H9 (cell line): Measurements from ENCODE around the gene EDC3. TPM values are rescaled to one million over a fixed set of nuclear protein-coding genes. Genes with fewer than 3 reads are reported as not detected.

Experiments
- DNase-seq: peaks from one replicate; pipeline ENCODE4 v3.0.0-alpha.2; 2017
- H2AFZ ChIP-seq: one replicate; pipeline ENCODE4 v1.6.1; 2013; ENCODE audit warnings: mild to moderate bottlenecking, low read length, control low read depth, moderate library complexity
- H2AK5ac ChIP-seq: 2 replicates; pipeline ENCODE4 v1.6.1; 2013; ENCODE audit warnings: low read length, control low read depth, mixed read lengths; ENCODE audit not compliant: insufficient read length
- H2BK120ac ChIP-seq: one replicate; pipeline ENCODE4 v1.6.1; 2013; ENCODE audit warnings: low read depth, mild to moderate bottlenecking, low read length, control low read depth, inconsistent platforms; ENCODE audit not compliant: poor library complexity, severe bottlenecking
- H2BK12ac ChIP-seq: 2 replicates; pipeline ENCODE4 v1.6.1; 2013; ENCODE audit warnings: low read length, control low read depth, mixed read lengths, low read depth; ENCODE audit not compliant: insufficient read length
- H2BK15ac ChIP-seq: 2 replicates; pipeline ENCODE4 v1.6.1; 2013; ENCODE audit warnings: low read depth, low read length, control low read depth
- H2BK20ac ChIP-seq: one replicate; pipeline ENCODE4 v1.6.1; 2013; ENCODE audit warnings: low read depth, mild to moderate bottlenecking, low read length, control low read depth, inconsistent platforms; ENCODE audit not compliant: poor library complexity, severe bottlenecking
- H2BK5ac ChIP-seq: 2 replicates; pipeline ENCODE4 v1.6.1; 2013; ENCODE audit warnings: low read length, control low read depth, mixed read lengths; ENCODE audit not compliant: insufficient read length
- H3K14ac ChIP-seq: 2 replicates; pipeline ENCODE4 v1.6.1; 2013; ENCODE audit warnings: low read length, control low read depth; ENCODE audit not compliant: insufficient read depth
- H3K18ac ChIP-seq: 2 replicates; pipeline ENCODE4 v1.6.1; 2013; ENCODE audit warnings: low read depth, mild to moderate bottlenecking, mixed read lengths, low read length, control low read depth; ENCODE audit not compliant: insufficient read length
- H3K23ac ChIP-seq: 2 replicates; pipeline ENCODE4 v1.6.1; 2013; ENCODE audit warnings: low read length, control low read depth, mixed read lengths, low read depth; ENCODE audit not compliant: insufficient read length
- H3K23me2 ChIP-seq: 2 replicates; pipeline ENCODE4 v1.6.1; 2013; ENCODE audit warnings: low read depth, mild to moderate bottlenecking, mixed read lengths, low read length, control low read depth; ENCODE audit not compliant: insufficient read length, poor library complexity, severe bottlenecking
- H3K27ac ChIP-seq: 2 replicates; pipeline ENCODE4 v1.5.1; 2013; ENCODE audit warnings: low read length, control low read depth, mixed read lengths, low read depth; ENCODE audit not compliant: insufficient read length
- H3K27me3 ChIP-seq: 2 replicates; pipeline ENCODE4 v1.6.1; 2013; ENCODE audit warnings: low read length, control low read depth, inconsistent platforms; ENCODE audit not compliant: insufficient read depth
- H3K4ac ChIP-seq: 2 replicates; pipeline ENCODE4 v1.6.1; 2013; ENCODE audit warnings: low read depth, mild to moderate bottlenecking, control low read depth, inconsistent platforms, low read length, moderate library complexity
- H3K4me1 ChIP-seq: 2 replicates; pipeline ENCODE4 v1.6.1; 2013; ENCODE audit warnings: low read length, control low read depth, inconsistent platforms; ENCODE audit not compliant: insufficient read depth
- H3K4me2 ChIP-seq: 2 replicates; pipeline ENCODE4 v1.6.1; 2013; ENCODE audit warnings: low read length, control low read depth, mixed read lengths; ENCODE audit not compliant: insufficient read length, insufficient read depth
- H3K56ac ChIP-seq: 2 replicates; pipeline ENCODE4 v1.6.1; 2013; ENCODE audit warnings: low read depth, mild to moderate bottlenecking, mixed read lengths, low read length, control low read depth; ENCODE audit not compliant: insufficient read length
- H3K79me1 ChIP-seq: 2 replicates; pipeline ENCODE4 v1.6.1; 2013; ENCODE audit warnings: low read depth, mild to moderate bottlenecking, moderate library complexity, low read length, control low read depth, inconsistent platforms; ENCODE audit not compliant: insufficient read depth, poor library complexity, severe bottlenecking
- H3K79me2 ChIP-seq: 2 replicates; pipeline ENCODE4 v1.6.1; 2013; ENCODE audit warnings: low read length, control low read depth, inconsistent platforms; ENCODE audit not compliant: insufficient read depth
- H3K9ac ChIP-seq: 2 replicates; pipeline ENCODE4 v1.6.1; 2013; ENCODE audit warnings: low read length, control low read depth, mixed read lengths; ENCODE audit not compliant: insufficient read length; ENCODE audit errors: extremely low read depth
- H3K9me3 ChIP-seq: one replicate; pipeline ENCODE4 v1.6.1; 2013; ENCODE audit warnings: low read depth, low read length, inconsistent platforms; ENCODE audit not compliant: control insufficient read depth
- H3T11ph ChIP-seq: one replicate; pipeline ENCODE4 v1.6.1; 2013; ENCODE audit warnings: mild to moderate bottlenecking, low read length, control low read depth, inconsistent platforms
- H4K20me1 ChIP-seq: one replicate; pipeline ENCODE4 v1.6.1; 2013; ENCODE audit not compliant: control insufficient read depth, insufficient read length, insufficient read depth
- H4K5ac ChIP-seq: 2 replicates; pipeline ENCODE4 v1.6.1; 2013; ENCODE audit warnings: low read depth, mild to moderate bottlenecking, mixed read lengths, low read length, control low read depth; ENCODE audit not compliant: insufficient read length
- H4K8ac ChIP-seq: replicated peaks from 2 replicates; pipeline ENCODE4 v1.6.1; 2013; ENCODE audit warnings: low read length, control low read depth, mixed read lengths, low read depth; ENCODE audit not compliant: insufficient read length
- H4K91ac ChIP-seq: 2 replicates; pipeline ENCODE4 v1.6.1; 2013; ENCODE audit warnings: low read depth, mild to moderate bottlenecking, moderate library complexity, mixed read lengths, low read length, control low read depth; ENCODE audit not compliant: insufficient read length
- H3K27ac Mint-ChIP-seq, 3 experiments: 2 replicates in 2 of 3; 3 replicates in 1 of 3; pipeline ENCODE4 v1.8.0; 2020 to 2021; ENCODE audit warnings: mixed read lengths in 3 of 3, mild to moderate bottlenecking in 1 of 3, moderate library complexity in 1 of 3
- H3K27me3 Mint-ChIP-seq: 2 replicates; pipeline ENCODE4 v1.8.0; 2021; ENCODE audit warnings: low read depth, mild to moderate bottlenecking, moderate library complexity, mixed read lengths
- H3K36me3 Mint-ChIP-seq, 3 experiments: 2 replicates in 2 of 3; 3 replicates in 1 of 3; pipeline ENCODE4 v1.8.0; 2020 to 2021; ENCODE audit warnings: low read depth in 3 of 3, mixed read lengths in 3 of 3; ENCODE audit not compliant: insufficient read depth in 1 of 3
- H3K4me1 Mint-ChIP-seq, 2 experiments: 2 replicates each; pipeline ENCODE4 v1.8.0; 2020; ENCODE audit warnings: mixed read lengths in 2 of 2
- H3K4me3 Mint-ChIP-seq, 2 experiments: 2 replicates in 1 of 2; 3 replicates in 1 of 2; pipeline ENCODE4 v1.8.0; 2020 to 2021; ENCODE audit warnings: mild to moderate bottlenecking in 2 of 2, mixed read lengths in 2 of 2, moderate library complexity in 1 of 2
- H3K9me3 Mint-ChIP-seq, 2 experiments: 2 replicates in 1 of 2; 3 replicates in 1 of 2; pipeline ENCODE4 v1.8.0; 2020; ENCODE audit warnings: mild to moderate bottlenecking in 2 of 2, mixed read lengths in 2 of 2, moderate library complexity in 1 of 2
- CTCF ChIP-seq: fragments of 200-600 bp; sonication (generic); conservative IDR thresholded peaks from 3 replicates; pipeline ENCODE4 v1.8.0; 2021; ENCODE audit warnings: antibody characterized with exemption, mild to moderate bottlenecking
- WGBS: extraction: QIAGEN DNeasy Blood & Tissue Kit; methylation state at CpG from one replicate; pipeline ENCODE4 v1.1.7; 2013; ENCODE audit warnings: missing lambda C conversion rate, low lambda C conversion rate, mixed read lengths; ENCODE audit not compliant: insufficient read length; ENCODE audit errors: extremely low coverage; 5-methylcytosine and 5-hydroxymethylcytosine counted together
- total RNA-seq: library from RNA; stranded (reverse); gene quantifications from 2 replicates; pipeline ENCODE4 v1.2.1, GENCODE V29; 2021

EDC3 gene
- total RNA-seq, 1 experiment from 2014 or later = 60.5 TPM

- no peak overlapping the region for H2AFZ ChIP-seq
- no peaks in the 10 kb centered on the region for H4K20me1 ChIP-seq
Observed at GRCh38 chr15:74616366-74616939, 79.4 kb downstream of the EDC3 start.

More at GRCh38 chr15:74616366-74616939, 79.4 kb downstream of the EDC3 start:
- Histone ChIP-seq H3K4me2 (peak overlapping the region; percentile 84), H3K4ac (no peak overlapping the region), H2BK20ac (no peak overlapping the region), H3K27me3 (no peaks in the 10 kb centered on the region; the same call in 1 of the 2 replicates), H2BK5ac (no peak overlapping the region), H3T11ph (no peak overlapping the region), H3K4me1 (no peaks in the 10 kb centered on the region), H3K9ac (peak overlapping the region; percentile 86), H3K79me1 (peaks cover 11% of the 10 kb centered on the region), H3K14ac (peak overlapping the region; percentile 76; the same call in 1 of the 2 replicates), H3K27ac (no peak overlapping the region), H2AK5ac (no peak overlapping the region), H3K23ac (no peak overlapping the region), H3K9me3 (no peaks in the 10 kb centered on the region), H3K56ac (no peak overlapping the region), H2BK15ac (no peak overlapping the region), H3K79me2 (peaks cover 25% of the 10 kb centered on the region; the same call in 1 of the 2 replicates), H2BK12ac (no peak overlapping the region), H3K18ac (no peak overlapping the region), H3K23me2 (peaks cover 16% of the 10 kb centered on the region), H4K91ac (no peak overlapping the region), H2BK120ac (no peak overlapping the region), H4K5ac (no peak overlapping the region), H4K8ac (no peak overlapping the region)
- Mint-ChIP-seq H3K27ac (peak overlapping the region in 2 of 3 experiments; percentile 82 to 88; a peak in 3 of 7 replicates), H3K27me3 (peaks cover 19% of the 10 kb centered on the region), H3K9me3 (no peaks in the 10 kb centered on the region), H3K36me3 (peaks cover 17 to 24% (median 23%) of the 10 kb centered on the region in 3 experiments; a peak in 6 of 7 replicates), H3K4me1 (peaks cover 24 to 27% of the 10 kb centered on the region in 2 experiments), H3K4me3 (peak overlapping the region; percentile 85 to 93)
- DNase-seq = no peak
- no peak for TF ChIP-seq CTCF
- WGBS = no CpG with 5 or more reads among the region's 18 CpGs
